MCF 10A (cell line): ENCODE results near the gene GAK. TPM values are rescaled to one million over a fixed set of nuclear protein-coding genes. Genes with fewer than 3 reads are reported as not detected.

Source experiments
- BruUV-seq: library from RNA; stranded (reverse); fragments of 400-500 nt; replicated peaks from 2 replicates; lab custom pipeline; 2021; lab: Mats Ljungman, UMichigan
- CTCF ChIA-PET: fragments of 300-600 bp; sonication (Branson Sonifier 250); formaldehyde crosslinking; extraction: SDS; loops from one replicate; lab custom pipeline; 2021; ENCODE audit warnings: antibody characterized with exemption, inconsistent platforms; lab: Yijun Ruan, JAX
- POLR2A ChIA-PET: fragments of 300-600, 350-650 bp; sonication (Branson Sonifier 250); formaldehyde crosslinking; extraction: SDS; loops from one replicate; lab custom pipeline; 2020; ENCODE audit warnings: antibody characterized with exemption, inconsistent platforms; lab: Yijun Ruan, JAX
- DNase-seq: peaks from one replicate; pipeline ENCODE4 v3.0.0-alpha.2; 2018; ENCODE audit not compliant: unreplicated experiment
- H3K27ac Mint-ChIP-seq: one replicate; pipeline ENCODE4 v1.8.0; 2022; ENCODE audit warnings: mild to moderate bottlenecking, low read depth, mixed read lengths; ENCODE audit not compliant: unreplicated experiment
- H3K27me3 Mint-ChIP-seq: one replicate; pipeline ENCODE4 v1.8.0; 2022; ENCODE audit warnings: mixed read lengths; ENCODE audit not compliant: insufficient read depth, unreplicated experiment
- H3K36me3 Mint-ChIP-seq: one replicate; pipeline ENCODE4 v1.8.0; 2022; ENCODE audit warnings: mild to moderate bottlenecking, moderate library complexity, mixed read lengths; ENCODE audit not compliant: insufficient read depth, unreplicated experiment
- H3K4me1 Mint-ChIP-seq: one replicate; pipeline ENCODE4 v1.8.0; 2022; ENCODE audit warnings: mixed read lengths; ENCODE audit not compliant: insufficient read depth, unreplicated experiment
- H3K4me3 Mint-ChIP-seq: one replicate; pipeline ENCODE4 v1.8.0; 2022; ENCODE audit warnings: mild to moderate bottlenecking, moderate library complexity, mixed read lengths; ENCODE audit not compliant: unreplicated experiment
- H3K9me3 Mint-ChIP-seq: one replicate; pipeline ENCODE4 v1.8.0; 2022; ENCODE audit warnings: mixed read lengths; ENCODE audit not compliant: unreplicated experiment
- intact Hi-C: fragments of 100-400 bp; cut with micrococcal nuclease; formaldehyde crosslinking; loops from 2 replicates; pipeline ENCODE4 v1.14.1; 2022
- total RNA-seq: library from RNA; stranded (reverse); gene quantifications from 2 replicates; pipeline ENCODE4 v1.2.3, GENCODE V29; 2022
- TF ChIP-seq, protein P1 (sequence below): fragments of 200-600 bp; IDR thresholded peaks from one replicate; pipeline ENCODE4 v1.8.0; 2022; ENCODE audit warnings: antibody characterized with exemption, mild to moderate bottlenecking; ENCODE audit not compliant: unreplicated experiment

The GAK gene
- total RNA-seq, 1 experiment from 2014 or later: 72.9 TPM

DNA sequence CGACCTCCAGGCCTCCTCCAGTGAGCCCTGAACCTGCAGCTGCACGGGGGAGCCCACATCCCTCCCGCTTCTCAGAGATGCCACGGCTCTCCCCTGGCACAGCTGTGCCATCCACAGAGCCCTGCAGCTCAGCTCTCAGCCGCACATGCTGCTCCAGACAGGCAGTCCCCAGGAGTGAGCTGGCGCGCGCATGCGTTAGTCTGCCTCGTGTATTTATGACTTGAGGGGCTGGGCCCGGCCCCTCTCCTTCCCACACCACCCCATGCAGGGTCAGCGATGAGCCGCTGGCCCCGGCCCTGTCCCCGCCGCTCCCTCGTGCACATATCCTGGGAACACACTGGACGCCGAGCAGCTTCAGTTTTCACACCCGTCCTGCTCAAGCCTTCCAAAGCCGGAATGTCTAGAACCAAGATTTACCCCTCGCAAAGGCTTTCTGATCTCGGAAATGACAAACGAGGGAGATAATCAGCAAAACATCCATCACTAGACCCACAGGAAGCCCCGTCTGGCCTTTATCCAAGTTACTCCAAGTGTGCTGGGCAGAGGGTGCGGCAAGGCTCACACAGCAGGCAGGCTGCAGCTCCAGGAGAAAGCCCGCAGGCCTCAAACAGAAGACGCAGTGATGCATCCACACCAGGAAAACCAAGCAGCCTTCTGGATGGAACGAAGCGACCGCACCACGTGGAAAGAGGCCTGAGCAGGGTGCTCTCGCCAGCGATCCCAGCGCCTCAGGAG lies 24.3 kb downstream of the GAK start:
- Mint-ChIP-seq H3K9me3 (no peaks in the 10 kb centered on the region), H3K27me3 (no peaks in the 10 kb centered on the region), H3K4me1 (no peaks in the 10 kb centered on the region), H3K4me3 (no peak overlapping the region), H3K27ac (no peak overlapping the region), H3K36me3 (peaks cover 18% of the 10 kb centered on the region)
- intact Hi-C loops: no loop called here
- TF ChIP-seq, protein P1, sequence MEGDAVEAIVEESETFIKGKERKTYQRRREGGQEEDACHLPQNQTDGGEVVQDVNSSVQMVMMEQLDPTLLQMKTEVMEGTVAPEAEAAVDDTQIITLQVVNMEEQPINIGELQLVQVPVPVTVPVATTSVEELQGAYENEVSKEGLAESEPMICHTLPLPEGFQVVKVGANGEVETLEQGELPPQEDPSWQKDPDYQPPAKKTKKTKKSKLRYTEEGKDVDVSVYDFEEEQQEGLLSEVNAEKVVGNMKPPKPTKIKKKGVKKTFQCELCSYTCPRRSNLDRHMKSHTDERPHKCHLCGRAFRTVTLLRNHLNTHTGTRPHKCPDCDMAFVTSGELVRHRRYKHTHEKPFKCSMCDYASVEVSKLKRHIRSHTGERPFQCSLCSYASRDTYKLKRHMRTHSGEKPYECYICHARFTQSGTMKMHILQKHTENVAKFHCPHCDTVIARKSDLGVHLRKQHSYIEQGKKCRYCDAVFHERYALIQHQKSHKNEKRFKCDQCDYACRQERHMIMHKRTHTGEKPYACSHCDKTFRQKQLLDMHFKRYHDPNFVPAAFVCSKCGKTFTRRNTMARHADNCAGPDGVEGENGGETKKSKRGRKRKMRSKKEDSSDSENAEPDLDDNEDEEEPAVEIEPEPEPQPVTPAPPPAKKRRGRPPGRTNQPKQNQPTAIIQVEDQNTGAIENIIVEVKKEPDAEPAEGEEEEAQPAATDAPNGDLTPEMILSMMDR: no peak
- POLR2A ChIA-PET: no interaction called here
- CTCF ChIA-PET: no interaction called here
- DNase-seq: no peak
- BruUV-seq: no TSS peak

DNA sequence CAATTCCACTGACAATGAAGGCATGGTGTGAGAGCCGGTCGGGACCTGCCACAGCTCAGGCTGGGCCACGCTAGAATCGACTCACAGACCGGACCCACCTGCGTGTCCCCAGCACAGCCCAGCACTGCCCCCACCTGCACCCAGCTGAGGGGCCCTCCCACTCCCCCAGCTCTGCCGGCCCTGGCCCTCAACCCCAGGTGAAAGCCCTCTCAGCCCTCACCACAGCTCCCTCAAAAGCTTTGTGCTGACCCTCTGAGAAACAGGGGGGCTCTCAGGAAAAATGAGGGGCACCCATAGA lies 25.1 kb downstream of the GAK start:
- CTCF ChIA-PET: no interaction called here

DNA sequence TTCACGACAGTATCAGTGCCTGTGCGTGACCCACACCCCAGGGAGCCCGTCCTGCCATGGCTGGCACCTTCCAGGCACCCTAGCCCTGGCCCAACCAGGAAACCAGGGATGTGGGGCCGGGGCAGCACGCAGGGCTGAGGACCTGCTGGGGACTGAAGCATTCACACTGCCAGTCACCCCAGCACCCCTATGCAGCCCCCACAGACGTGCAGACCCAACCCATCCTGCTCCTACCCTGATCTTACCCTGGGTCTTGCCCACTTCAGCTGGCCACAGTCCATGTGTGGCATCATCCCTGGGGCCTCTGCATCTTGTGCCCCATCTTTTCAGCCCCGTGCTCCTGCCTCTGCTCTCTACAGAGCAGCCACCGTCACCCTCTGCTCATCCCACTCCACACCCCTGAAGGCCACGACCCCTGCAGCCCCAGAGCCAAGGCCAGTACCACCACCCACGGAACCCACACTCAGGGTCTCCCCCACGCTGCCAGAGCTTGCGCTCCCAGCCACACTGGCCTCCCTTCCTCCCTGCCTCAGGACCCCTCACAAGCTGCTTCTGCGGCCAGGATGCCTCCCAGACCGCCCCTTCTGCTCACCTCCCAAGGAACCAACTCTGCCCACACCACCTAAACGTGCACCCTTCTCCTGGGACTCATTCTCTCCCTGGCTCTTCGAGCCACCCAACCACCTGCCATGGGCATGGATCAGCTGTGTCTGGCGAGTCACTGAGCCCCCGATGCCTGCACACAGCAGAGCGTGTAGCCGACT lies 25.6 kb downstream of the GAK start:
- Mint-ChIP-seq H3K27ac (no peak overlapping the region), H3K27me3 (no peaks in the 10 kb centered on the region), H3K36me3 (peaks cover 23% of the 10 kb centered on the region), H3K4me3 (no peak overlapping the region), H3K4me1 (no peaks in the 10 kb centered on the region), H3K9me3 (no peaks in the 10 kb centered on the region)
- POLR2A ChIA-PET: no interaction called here
- intact Hi-C loops: no loop called here
- DNase-seq: no peak
- CTCF ChIA-PET: no interaction called here
- BruUV-seq: no TSS peak
- TF ChIP-seq, protein P1: no peak

More for the DNA sequence above, 25.1 kb downstream of the GAK start:
- intact Hi-C loops: no loop called here
- no peaks in the 10 kb centered on the region for H3K9me3 Mint-ChIP-seq
- no peak overlapping the region for H3K4me3 Mint-ChIP-seq
- H3K27me3 Mint-ChIP-seq: no peaks in the 10 kb centered on the region
- peaks cover 23% of the 10 kb centered on the region for H3K36me3 Mint-ChIP-seq
- TF ChIP-seq, protein P1: no peak
- no peak for DNase-seq
- no peak overlapping the region for H3K27ac Mint-ChIP-seq
- H3K4me1 Mint-ChIP-seq: no peaks in the 10 kb centered on the region
- POLR2A ChIA-PET: no interaction called here
- no TSS peak for BruUV-seq

DNA sequence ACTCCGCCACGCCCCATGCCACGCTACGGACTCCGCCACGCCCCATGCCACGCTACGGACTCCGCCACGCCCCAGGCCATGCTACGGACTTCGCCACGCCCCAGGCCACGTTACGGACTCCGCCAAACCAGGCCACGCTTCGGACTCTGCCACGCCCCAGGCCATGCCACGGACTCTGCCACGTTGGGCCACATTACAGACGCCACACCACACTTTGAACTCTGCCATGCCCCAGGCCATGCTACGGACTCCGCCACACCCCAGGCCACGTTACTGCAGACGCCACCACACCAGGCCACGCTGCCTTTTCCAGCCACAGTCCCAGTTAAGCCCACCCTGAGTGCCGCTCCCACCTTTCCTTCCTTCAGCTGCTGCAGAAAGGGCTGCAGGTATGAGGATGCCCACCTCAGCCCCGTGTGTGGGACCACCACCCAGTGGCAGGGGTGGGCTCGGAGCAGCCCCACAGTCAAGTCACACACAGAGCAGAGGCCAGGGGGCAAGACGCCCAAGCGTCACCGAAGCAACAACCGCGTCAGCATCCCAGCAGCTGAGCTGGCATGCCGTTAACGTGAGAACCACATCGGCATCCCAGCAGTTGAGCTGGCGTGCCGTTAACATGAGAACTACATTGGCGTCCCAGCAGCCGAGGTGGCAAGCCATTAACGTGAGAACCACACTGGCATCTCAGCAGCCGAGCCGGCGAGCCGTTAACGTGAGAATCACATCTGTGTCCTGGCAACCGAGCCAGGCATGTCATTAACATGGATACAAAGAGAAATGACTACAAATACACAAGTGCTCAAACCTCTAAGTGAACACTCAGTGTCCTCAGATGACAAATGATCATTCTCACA lies 26.4 kb downstream of the GAK start:
- no peak overlapping the region for H3K4me3 Mint-ChIP-seq
- TF ChIP-seq, protein P1: no peak
- DNase-seq: no peak
- no TSS peak for BruUV-seq
- H3K27me3 Mint-ChIP-seq: no peaks in the 10 kb centered on the region
- H3K4me1 Mint-ChIP-seq: no peaks in the 10 kb centered on the region
- H3K27ac Mint-ChIP-seq: no peak overlapping the region
- intact Hi-C loops: no loop called here
- CTCF ChIA-PET: no interaction called here
- peaks cover 21% of the 10 kb centered on the region for H3K36me3 Mint-ChIP-seq
- POLR2A ChIA-PET: no interaction called here
- H3K9me3 Mint-ChIP-seq: no peaks in the 10 kb centered on the region
